ENCODE results near the gene C16orf89.
"Not testable (repeated sequence)": the region's sequence is repeated elsewhere in the genome, so short reads cannot be mapped to it uniquely, and the experiment has no call there.

The C16orf89 gene

GRCh38 chr16:5085716-5086115 lies 20.0 kb upstream of the C16orf89 start:
- H3K4me3 ChIP-seq, H3K27ac ChIP-seq: not testable (repeated sequence)

- H3K4me3 ChIP-seq, H3K27ac ChIP-seq: not testable (repeated sequence)
Measured at GRCh38 chr16:5084802-5085201, 19.0 kb upstream of the C16orf89 start.

- not testable (repeated sequence) for H3K27ac ChIP-seq, H3K4me3 ChIP-seq
Measured at GRCh38 chr16:5084099-5084731, 18.5 kb upstream of the C16orf89 start.

DNA sequence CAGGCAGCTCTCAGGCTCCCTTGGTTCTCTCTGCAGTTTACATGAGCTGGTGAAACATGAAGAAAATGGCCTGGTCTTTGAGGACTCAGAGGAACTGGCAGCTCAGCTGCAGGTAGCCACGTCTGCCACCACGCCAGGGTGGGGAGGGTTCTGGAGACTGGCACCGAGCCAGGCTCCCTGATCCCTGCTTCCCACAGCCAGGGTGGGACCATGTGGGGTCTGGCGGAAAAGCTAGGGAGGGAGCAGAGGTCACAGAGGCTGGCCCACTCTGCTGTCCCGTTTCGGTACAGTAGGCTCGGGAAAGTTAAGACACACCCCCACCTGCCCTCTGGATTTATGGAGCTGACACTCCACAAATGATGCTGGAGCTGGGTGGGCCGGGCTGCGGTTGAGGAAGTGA lies 17.9 kb upstream of the C16orf89 start:
- H3K4me3 ChIP-seq, H3K27ac ChIP-seq: not testable (repeated sequence)

DNA sequence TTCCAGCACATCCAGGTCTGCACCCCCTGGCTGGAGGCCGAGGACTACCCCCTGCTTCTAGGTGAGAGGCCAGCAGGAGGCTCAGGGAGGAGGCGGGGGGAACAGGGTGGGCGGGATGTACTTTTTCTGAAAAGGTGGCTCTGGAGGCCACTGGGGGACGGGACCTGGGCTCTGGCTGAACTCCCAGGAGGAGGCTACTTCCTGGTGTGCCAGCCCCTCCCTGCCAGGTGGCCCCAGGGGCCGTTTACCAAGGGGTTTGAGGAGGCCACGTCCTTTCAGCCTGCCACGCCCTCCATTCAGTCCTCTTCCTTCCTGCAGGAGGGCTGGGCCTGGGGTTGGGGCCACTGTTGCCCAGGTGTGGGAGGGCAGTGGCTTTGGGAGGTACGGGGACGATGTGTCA lies 15.2 kb upstream of the C16orf89 start:
- not testable (repeated sequence) for H3K27ac ChIP-seq, H3K4me3 ChIP-seq

DNA sequence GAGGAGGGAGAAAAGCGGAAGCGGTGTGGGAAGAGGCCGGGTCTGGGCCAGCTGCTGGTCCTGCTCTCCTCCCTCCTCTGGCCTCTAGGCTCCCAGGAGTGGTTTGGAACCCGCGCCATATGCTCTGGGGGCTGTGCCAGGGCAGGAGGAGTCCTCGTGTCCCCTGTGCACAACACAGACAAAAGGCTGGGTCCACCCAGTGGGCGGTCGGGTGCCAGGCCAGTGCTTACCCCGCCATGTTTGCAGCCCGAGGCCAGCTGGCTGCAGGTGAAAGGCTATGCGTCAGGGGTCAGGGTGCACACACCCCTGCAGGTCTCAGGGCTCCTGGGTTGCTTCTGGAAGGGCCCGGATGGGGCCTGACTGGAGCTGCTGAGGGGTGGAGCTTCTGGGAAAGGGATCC lies 14.7 kb upstream of the C16orf89 start:
- not testable (repeated sequence) for H3K4me3 ChIP-seq, H3K27ac ChIP-seq

DNA sequence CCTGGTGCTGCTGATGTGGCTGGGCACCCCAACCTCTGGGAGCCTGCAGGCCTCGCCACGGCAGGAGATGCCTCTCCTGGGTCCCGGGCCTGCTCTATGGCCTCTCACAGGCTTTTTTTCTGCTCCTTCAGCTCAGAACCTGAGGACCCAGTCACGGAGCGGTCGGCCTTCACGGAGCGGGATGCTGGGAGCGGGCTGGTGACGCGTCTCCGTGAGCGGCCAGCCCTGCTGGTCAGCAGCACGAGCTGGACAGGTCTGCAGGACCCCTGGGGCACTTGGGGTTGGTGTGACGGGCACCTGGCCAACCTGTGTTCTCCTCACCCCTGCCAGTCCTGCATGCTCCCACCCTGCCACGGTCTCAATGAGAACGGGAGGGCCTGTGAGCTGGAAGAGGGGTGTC lies 12.9 kb upstream of the C16orf89 start:
- no peak overlapping the region for H3K4me3 ChIP-seq

DNA sequence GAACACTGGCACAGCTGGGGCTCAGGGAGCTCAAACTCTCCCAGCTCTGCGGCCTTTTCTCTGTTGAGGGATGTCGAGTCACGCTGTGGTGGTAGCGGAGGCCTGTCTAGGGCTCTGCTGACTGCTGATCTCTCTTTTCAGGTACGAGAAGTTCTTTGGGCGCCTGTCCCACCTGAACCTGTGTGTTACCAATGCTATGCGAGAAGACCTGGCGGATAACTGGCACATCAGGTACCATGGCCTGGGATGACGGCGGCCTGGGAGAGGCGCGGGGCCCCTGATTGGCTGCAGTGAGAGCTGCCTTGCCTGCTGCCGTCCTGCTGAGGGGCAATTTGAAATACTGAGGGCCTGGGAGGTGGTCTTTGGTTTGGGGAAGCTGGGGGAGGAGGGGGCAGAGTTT lies 11.5 kb upstream of the C16orf89 start:
- H3K27ac ChIP-seq: no peak overlapping the region
- no peak overlapping the region for H3K4me3 ChIP-seq

More for the DNA sequence above, 12.9 kb upstream of the C16orf89 start:
- H3K27ac ChIP-seq: no peak overlapping the region

DNA sequence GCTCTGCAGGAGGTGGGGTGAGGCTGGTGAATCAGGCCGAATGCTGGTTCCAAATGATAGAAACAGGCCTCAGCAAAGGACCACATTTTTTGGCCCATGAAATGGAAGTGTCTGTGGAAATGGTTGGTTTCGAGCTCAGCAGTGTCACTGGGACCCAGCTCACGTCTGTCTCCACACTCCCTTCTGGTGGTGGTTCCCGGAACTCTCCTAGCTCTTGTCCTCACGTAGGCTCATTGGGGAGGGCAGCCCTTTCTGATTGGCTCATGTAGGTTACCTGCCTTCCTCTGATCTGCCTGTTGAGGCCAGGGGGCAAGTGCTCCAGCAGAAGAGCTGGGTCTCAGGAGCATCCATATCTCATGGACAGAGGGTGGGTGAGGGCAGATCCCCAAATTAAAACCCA lies 9.9 kb upstream of the C16orf89 start:
- H3K27ac ChIP-seq: no peak overlapping the region
- H3K4me3 ChIP-seq: no peak overlapping the region

GRCh38 chr16:5073771-5074170 lies 8.0 kb upstream of the C16orf89 start:
- H3K4me3 ChIP-seq, H3K27ac ChIP-seq: not testable (repeated sequence)

GRCh38 chr16:5073279-5073629 lies 7.5 kb upstream of the C16orf89 start:
- Histone ChIP-seq H3K27ac (no peak overlapping the region), H3K4me3 (no peak overlapping the region)

- Histone ChIP-seq H3K27ac (peak overlapping the region in 20 of 21 experiments; percentile 65 to 94 (median 84)), H3K4me3 (peak overlapping the region; percentile 49 to 91 (median 69))
Measured at GRCh38 chr16:5072334-5073278, 6.8 kb upstream of the C16orf89 start.

GRCh38 chr16:5071681-5072333 lies 6.1 kb upstream of the C16orf89 start, which contains the start of gene ALG1:
TSS of gene ALG1 (plus strand) at chr16:5071843. CDS start at chr16:5071850, 7 bp downstream.
- Histone ChIP-seq H3K4me3 (peak within 1 kb of the TSS; percentile 49 to 91 (median 69)), H3K27ac (peak within 1 kb of the TSS; percentile 24 to 94 (median 84))

GRCh38 chr16:5071341-5071680 lies 5.6 kb upstream of the C16orf89 start:
- Histone ChIP-seq H3K4me3 (peak overlapping the region; percentile 49 to 91 (median 69)), H3K27ac (peak overlapping the region; percentile 24 to 94 (median 84))

DNA sequence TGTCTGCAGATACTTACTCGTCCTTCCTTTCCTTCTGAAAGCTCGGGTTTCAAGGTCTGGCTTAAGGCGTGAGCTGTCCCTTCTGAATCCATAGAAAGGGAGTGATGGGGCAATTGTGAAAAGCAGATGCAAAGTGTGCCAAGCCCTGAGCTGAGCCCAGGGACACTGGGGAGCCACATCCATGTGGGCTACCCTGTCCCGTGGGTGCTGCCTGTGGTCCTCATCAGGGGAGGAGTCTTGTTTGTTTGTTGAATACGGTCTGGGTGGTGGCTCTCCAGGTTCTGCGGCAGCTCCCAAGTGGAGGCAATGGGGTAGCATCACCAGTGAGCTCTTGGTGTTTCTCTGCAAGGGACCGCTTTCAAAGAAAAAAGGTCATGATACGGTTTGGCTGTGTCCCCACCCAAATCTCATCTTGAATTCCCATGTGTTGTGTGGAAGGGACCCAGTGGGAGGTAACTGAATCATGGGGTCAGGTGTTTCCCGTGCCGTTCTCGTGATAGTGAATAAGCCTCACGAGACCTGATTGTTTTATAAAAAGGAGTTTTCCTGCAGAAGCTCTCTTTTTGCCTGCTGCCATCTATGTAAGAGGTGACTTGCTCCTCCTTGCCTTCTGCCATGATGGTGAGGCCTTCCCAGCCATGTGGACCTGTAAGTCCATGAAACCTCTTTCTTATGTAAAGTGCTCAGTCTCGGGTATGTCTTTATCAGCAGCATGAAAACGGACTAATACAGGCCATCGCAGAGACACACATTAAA lies 4.9 kb upstream of the C16orf89 start:
- Histone ChIP-seq H3K4me3 (no peak overlapping the region), H3K27ac (peak overlapping the region in 10 of 21 experiments; percentile 71 to 94 (median 86))

DNA sequence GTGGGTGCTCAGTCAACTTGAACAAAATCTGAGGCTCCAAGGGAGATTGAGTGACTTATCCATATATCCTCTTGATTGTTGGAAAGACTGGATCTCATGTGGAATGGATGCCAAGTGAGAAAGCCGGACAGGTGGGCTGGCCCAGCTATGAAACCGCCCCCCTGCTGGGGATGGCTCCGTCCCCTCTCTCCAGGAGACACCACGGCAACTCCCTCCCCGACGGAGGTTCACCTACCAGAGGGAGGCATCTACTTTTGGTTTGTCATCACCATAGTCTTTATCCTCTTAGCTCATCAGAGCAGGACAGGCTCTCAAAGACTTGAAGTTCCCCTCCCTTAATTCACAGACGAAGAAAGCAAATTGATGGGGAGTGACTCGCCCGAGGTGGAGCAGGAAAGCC lies 4.1 kb upstream of the C16orf89 start:
- no peak overlapping the region for H3K27ac ChIP-seq
- H3K4me3 ChIP-seq: no peak overlapping the region

DNA sequence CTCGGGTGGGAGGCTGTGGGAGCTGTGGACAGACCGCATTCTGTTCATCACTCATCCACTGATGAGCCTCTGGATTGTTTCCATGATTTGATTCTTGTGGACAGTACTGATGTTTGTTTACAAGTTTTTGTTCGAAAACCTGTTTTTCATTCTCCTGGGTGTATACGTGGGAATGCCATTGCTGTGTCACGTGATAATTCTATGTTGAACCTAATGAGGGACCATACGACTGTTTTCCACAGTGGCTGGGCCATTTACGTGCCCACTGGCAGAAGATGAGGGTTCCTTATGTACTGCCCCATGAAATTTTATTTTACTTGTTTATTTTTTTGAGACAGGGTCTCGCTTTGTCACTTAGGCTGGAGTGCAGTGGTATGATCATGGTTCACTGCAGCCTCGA lies 3.3 kb upstream of the C16orf89 start:
- H3K27ac ChIP-seq: no peak overlapping the region
- no peak overlapping the region for H3K4me3 ChIP-seq

DNA sequence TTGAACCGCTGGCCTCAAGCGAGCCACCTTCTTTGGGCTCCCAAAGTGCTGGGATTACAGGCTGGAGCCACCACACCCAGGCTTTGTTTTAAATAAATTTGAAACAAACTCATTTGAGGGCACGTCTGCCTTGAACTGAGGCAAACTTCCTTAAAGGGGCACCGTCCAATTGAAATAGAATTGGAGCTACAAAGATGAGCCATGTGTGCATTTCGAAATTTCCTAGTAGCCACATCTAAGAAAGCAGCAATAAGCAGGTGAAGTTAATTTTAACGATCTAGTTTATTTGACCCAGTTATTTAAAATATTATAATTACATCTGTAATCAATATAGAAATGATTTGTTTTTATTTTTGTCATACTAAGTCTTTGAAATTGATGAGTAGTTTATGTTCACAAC lies 755 bp upstream of the C16orf89 start:
- H3K4me3 ChIP-seq: no peak overlapping the region
- H3K27ac ChIP-seq: no peak overlapping the region

GRCh38 chr16:5065326-5065725 lies 430 bp downstream of the C16orf89 start:
- Histone ChIP-seq H3K4me3 (no peak overlapping the region), H3K27ac (no peak overlapping the region)

DNA sequence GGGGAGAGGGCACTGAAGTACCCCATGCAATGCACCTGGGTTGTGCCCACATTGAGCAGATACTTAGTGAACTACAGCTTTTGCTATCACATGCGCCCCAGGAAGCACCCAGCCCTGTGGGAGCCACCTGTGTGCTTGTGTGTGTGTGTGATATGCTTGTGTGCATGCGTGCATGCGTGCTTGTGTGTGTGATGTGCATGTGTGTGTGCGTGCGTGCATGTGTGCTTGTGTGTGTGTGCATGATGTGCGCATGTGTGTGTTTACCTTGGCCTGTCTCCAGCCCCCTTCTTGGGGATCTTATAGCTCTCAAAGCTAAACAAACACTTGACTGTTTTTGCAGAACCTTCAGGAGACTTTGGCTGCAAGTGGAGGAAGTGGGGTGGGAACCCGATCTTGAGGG lies 841 bp downstream of the C16orf89 start:
- Histone ChIP-seq H3K4me3 (no peak overlapping the region), H3K27ac (no peak overlapping the region)
